Peyer's patch (tissue), 4 donors: Measurements from ENCODE around the gene COX5B. TPM values are rescaled to one million over a fixed set of nuclear protein-coding genes. Genes with fewer than 3 reads are reported as not detected.
A peak's percentile ranks its signal among the peaks of the same experiment; 100 is the strongest.
"Not testable (repeated sequence)": the region's sequence is repeated elsewhere in the genome, so short reads cannot be mapped to it uniquely, and the experiment has no call there.

Source experiments
- DNase-seq, 3 donors: peaks; one replicate each; pipeline ENCODE4 v3.0.0-alpha.2; 2017 to 2019
- H3K27ac ChIP-seq, 4 donors: fragments of 200-600 bp; sonication (generic); one replicate each; pipeline ENCODE4 v1.5.1; 2016 to 2019
- H3K27me3 ChIP-seq, 2 donors: fragments of 200-600 bp; sonication (generic); one replicate each; pipeline ENCODE4 v1.5.1; 2019
- H3K36me3 ChIP-seq, 3 donors: fragments of 200-600 bp; sonication (generic); one replicate each; pipeline ENCODE4 v1.5.1; 2016 to 2019
- H3K4me1 ChIP-seq, 4 donors: fragments of 200-600 bp; sonication (generic); one replicate each; pipeline ENCODE4 v1.5.1; 2016 to 2019
- H3K4me3 ChIP-seq, 4 donors: fragments of 200-600 bp; sonication (generic); 1 replicate in 3 of 4; 2 replicates in 1 of 4; pipeline ENCODE4 v1.5.1; 2016 to 2019; ENCODE audit warnings: mild to moderate bottlenecking in 1 of 4
- H3K9me3 ChIP-seq, 4 donors: fragments of 200-600 bp; sonication (generic); one replicate each; pipeline ENCODE4 v1.5.1; 2016 to 2019; ENCODE audit warnings: mild to moderate bottlenecking in 1 of 4
- POLR2A ChIP-seq, 2 donors: fragments of 450-650 bp; IDR thresholded peaks; one replicate each; pipeline ENCODE4 v1.5.1; 2017; ENCODE audit warnings: antibody characterized with exemption in 2 of 2, mild to moderate bottlenecking in 2 of 2, moderate library complexity in 2 of 2
- total RNA-seq, 4 donors: library from RNA; depleted of rRNA; stranded (reverse); fragments of >200 nt; gene quantifications; one replicate each; pipeline ENCODE4 v1.1.0, GENCODE V29; 2016
- TF ChIP-seq, protein P1 (sequence below), 6 experiments: fragments of 450-650 bp in 4 of 6; fragments of 200-600 bp in 2 of 6; sonication (generic) in 1 of 6; IDR thresholded peaks; one replicate each; pipeline ENCODE4 v1.5.1; 2017 to 2019; ENCODE audit warnings: antibody characterized with exemption in 6 of 6, mild to moderate bottlenecking in 3 of 6, moderate library complexity in 1 of 6

COX5B gene
- total RNA-seq, 4 donors from 2014 or later: 248 to 721 (median 447) TPM

DNA sequence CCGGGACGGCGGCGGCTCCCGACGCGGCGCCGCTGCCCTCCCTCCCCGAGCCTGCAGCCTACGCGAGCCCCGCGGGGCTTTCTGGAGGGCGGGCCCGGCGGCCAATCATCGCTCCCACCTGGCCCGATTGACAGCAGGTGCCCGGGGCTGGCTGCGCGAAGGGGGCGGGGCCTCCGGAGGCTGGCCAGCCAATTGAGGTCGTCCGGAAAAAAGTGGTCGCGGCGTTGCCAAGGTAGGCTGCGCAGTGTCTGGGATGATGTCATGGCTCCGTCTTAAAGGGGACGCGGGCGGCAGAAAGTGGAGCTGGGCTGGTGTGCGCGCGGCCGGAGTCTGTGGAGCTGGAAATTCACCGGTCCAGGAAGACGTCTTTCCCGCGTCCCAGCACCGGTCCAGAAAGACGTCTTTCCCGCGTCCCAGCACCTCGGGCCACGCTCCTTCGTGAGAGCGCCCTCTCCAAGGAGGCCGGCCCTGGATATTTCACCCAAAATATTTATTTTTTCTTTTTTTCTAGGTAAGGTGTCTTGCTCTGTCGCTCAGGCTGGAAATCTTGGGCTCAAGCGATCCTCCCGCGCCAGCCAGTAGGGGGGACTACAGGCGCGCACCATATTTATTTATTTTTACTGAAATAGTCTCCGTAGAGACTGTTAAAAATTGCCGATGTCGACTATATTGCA, 18.2 kb downstream of the COX5B start, which contains the start of gene ACTR1B:
TSS of gene ACTR1B (minus strand) at position 83 of the 674 bp plus-strand sequence. CDS start 154 bp downstream, outside the sequence.
- peak within 1 kb of the TSS; percentile 93 to 100 (median 96) for H3K27ac ChIP-seq
- no peaks in the 10 kb centered on the region for H3K27me3 ChIP-seq
- TF ChIP-seq, protein P1, sequence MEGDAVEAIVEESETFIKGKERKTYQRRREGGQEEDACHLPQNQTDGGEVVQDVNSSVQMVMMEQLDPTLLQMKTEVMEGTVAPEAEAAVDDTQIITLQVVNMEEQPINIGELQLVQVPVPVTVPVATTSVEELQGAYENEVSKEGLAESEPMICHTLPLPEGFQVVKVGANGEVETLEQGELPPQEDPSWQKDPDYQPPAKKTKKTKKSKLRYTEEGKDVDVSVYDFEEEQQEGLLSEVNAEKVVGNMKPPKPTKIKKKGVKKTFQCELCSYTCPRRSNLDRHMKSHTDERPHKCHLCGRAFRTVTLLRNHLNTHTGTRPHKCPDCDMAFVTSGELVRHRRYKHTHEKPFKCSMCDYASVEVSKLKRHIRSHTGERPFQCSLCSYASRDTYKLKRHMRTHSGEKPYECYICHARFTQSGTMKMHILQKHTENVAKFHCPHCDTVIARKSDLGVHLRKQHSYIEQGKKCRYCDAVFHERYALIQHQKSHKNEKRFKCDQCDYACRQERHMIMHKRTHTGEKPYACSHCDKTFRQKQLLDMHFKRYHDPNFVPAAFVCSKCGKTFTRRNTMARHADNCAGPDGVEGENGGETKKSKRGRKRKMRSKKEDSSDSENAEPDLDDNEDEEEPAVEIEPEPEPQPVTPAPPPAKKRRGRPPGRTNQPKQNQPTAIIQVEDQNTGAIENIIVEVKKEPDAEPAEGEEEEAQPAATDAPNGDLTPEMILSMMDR (IDR thresholded peaks at IDR 0.05): peak; percentile 12 to 72 (median 51)
- TF ChIP-seq POLR2A (IDR thresholded peaks at IDR 0.05): peak; percentile 84 to 97
- DNase-seq: peak; percentile 97 to 99 (median 98)
- peak within 1 kb of the TSS; percentile 65 to 97 (median 84) for H3K4me3 ChIP-seq
- no peaks in the 10 kb centered on the region for H3K9me3 ChIP-seq
- H3K4me1 ChIP-seq: peaks cover 0 to 32% (median 11%) of the 10 kb centered on the region in 4 donors
- H3K36me3 ChIP-seq: peaks cover 0 to 11% (median 0%) of the 10 kb centered on the region in 3 donors

DNA sequence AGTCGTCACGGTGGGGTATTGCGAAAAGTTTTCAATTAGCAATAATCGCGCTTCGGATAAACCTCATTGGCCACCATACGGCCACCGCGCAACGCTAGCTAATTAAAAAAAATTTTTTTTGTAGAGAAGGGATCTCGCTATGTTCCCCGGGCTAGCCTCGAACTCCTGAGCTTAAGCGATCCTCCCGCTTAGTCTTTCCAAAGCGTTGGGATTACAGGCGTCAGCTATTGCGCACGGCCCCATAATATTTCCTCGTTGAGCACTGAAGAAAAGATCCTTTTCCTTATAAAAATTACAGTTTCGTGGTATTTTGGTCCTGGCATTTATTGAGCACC, 18.7 kb downstream of the COX5B start:
- peak overlapping the region; percentile 65 to 97 (median 84) for H3K4me3 ChIP-seq
- H3K9me3 ChIP-seq: no peaks in the 10 kb centered on the region
- no peaks in the 10 kb centered on the region for H3K27me3 ChIP-seq
- H3K36me3 ChIP-seq: peaks cover 0 to 7% (median 0%) of the 10 kb centered on the region in 3 donors
- no peak for DNase-seq
- peak overlapping the region; percentile 93 to 100 (median 96) for H3K27ac ChIP-seq
- TF ChIP-seq, protein P1 (IDR thresholded peaks at IDR 0.05): no peak
- no peak for TF ChIP-seq POLR2A (IDR thresholded peaks at IDR 0.05)
- peaks cover 0 to 32% (median 11%) of the 10 kb centered on the region in 4 donors for H3K4me1 ChIP-seq

- no peak for DNase-seq
- TF ChIP-seq, protein P1 (IDR thresholded peaks at IDR 0.05): no peak
- TF ChIP-seq POLR2A (IDR thresholded peaks at IDR 0.05): no peak
- Histone ChIP-seq H3K36me3 (no peaks in the 10 kb centered on the region), H3K9me3 (no peaks in the 10 kb centered on the region), H3K27ac (no peak within 1 kb of the TSS), H3K4me3 (no peak within 1 kb of the TSS), H3K4me1 (peaks cover 0 to 5% (median 0%) of the 10 kb centered on the region in 4 donors), H3K27me3 (no peaks in the 10 kb centered on the region)
Measured at GRCh38 chr2:97669448-97669847, 23.6 kb downstream of the COX5B start, which contains the start of gene C2orf92. C2orf92 (plus strand) TSS chr2:97669713; CDS start chr2:97669789, 76 bp downstream.

GRCh38 chr2:97670471-97670870, 24.6 kb downstream of the COX5B start:
- no peak for DNase-seq
- H3K4me3 ChIP-seq: no peak overlapping the region
- TF ChIP-seq, protein P1 (IDR thresholded peaks at IDR 0.05): no peak
- no peak for TF ChIP-seq POLR2A (IDR thresholded peaks at IDR 0.05)
- no peak overlapping the region for H3K27ac ChIP-seq
- no peaks in the 10 kb centered on the region for H3K27me3 ChIP-seq
- H3K4me1 ChIP-seq: no peaks in the 10 kb centered on the region
- no peaks in the 10 kb centered on the region for H3K9me3 ChIP-seq
- H3K36me3 ChIP-seq: no peaks in the 10 kb centered on the region

- no peak overlapping the region for H3K4me3 ChIP-seq
- no peaks in the 10 kb centered on the region for H3K27me3 ChIP-seq
- no peak overlapping the region for H3K27ac ChIP-seq
- no peak for DNase-seq
- TF ChIP-seq, protein P1 (IDR thresholded peaks at IDR 0.05): no peak
- TF ChIP-seq POLR2A (IDR thresholded peaks at IDR 0.05): no peak
- no peaks in the 10 kb centered on the region for H3K9me3 ChIP-seq
- no peaks in the 10 kb centered on the region for H3K4me1 ChIP-seq
- no peaks in the 10 kb centered on the region for H3K36me3 ChIP-seq
Measured at GRCh38 chr2:97671526-97671925, 25.7 kb downstream of the COX5B start.

- not testable (repeated sequence) for H3K4me1 ChIP-seq, H3K36me3 ChIP-seq, H3K4me3 ChIP-seq, H3K9me3 ChIP-seq, H3K27ac ChIP-seq, DNase-seq, H3K27me3 ChIP-seq
Measured at GRCh38 chr2:97672606-97673140, 26.8 kb downstream of the COX5B start.
